GM12801 (cell line): ENCODE results near the gene DCTN5.

Experiments used
- TF ChIP-seq, protein P1 (sequence below): IDR thresholded peaks from one replicate; pipeline ENCODE4 v1.5.1; 2011; ENCODE audit warnings: control low read depth; ENCODE audit not compliant: insufficient read length; ENCODE audit errors: extremely low read depth

DCTN5 gene

DNA sequence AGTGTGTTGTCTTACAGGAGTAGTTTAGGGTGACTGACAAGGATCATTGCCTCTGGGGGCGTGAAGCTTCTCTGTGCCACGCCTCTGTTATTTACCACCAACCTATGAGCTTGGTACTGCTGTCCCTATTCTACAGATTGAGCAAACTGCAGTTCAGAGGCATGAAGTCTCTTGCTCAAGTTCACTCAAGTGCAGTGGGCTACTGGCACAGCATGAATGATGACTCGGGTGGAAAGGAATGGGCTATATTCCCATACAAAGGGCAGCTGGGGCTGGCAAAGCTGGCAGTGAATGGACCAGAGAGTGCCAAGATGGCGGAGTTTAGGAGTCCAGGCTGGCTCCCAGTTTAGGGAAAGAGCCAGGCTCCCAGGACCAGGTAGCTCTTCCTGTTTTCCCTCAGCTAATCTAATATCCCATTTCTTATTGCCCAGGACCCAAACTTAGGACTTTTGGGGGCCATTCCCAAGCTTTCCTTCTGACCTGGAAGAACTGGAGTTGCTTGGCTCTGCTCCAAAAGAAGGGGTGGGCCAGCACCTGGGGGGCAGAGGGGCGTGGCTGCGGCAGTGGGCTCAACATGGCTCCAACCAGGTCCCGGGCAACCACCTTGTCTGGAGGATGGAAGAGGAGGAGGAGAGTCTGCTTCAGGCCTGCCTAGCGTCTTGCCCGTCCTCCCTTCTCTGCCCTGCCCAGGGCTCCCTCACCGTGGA, 50.4 kb downstream of the DCTN5 start:
- TF ChIP-seq, protein P1, sequence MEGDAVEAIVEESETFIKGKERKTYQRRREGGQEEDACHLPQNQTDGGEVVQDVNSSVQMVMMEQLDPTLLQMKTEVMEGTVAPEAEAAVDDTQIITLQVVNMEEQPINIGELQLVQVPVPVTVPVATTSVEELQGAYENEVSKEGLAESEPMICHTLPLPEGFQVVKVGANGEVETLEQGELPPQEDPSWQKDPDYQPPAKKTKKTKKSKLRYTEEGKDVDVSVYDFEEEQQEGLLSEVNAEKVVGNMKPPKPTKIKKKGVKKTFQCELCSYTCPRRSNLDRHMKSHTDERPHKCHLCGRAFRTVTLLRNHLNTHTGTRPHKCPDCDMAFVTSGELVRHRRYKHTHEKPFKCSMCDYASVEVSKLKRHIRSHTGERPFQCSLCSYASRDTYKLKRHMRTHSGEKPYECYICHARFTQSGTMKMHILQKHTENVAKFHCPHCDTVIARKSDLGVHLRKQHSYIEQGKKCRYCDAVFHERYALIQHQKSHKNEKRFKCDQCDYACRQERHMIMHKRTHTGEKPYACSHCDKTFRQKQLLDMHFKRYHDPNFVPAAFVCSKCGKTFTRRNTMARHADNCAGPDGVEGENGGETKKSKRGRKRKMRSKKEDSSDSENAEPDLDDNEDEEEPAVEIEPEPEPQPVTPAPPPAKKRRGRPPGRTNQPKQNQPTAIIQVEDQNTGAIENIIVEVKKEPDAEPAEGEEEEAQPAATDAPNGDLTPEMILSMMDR = no peak

DNA sequence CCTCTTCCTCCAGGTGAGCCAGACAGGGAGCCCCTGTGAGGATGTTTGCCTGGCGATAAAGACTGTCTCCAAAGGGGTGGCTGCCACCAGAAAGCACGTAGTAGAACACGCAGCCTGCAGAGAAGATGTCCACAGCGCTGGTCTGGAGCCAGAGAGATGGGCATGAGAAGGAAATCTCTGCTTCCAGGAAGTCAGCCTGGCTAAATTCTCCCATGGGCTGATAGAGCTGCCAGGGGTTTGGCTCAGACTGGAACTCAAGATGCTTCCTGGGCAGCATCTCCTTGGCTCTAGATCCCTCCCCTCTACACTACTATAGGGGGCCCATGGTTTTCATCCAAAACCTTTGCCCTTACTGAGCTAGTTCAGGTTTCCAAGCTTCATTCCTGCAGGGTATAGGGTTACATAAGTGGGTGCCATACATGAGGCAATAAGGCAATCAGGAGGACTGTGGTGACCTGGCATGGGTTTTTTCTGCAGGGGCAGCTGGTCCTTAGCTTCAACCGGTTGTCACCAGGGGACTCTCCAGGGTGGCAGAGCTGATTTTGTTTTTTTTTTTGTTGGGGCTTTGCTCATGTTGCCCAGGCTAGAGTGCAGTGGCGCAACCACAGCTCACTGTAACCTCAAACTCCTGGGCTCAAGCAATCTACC, 51.0 kb downstream of the DCTN5 start:
- TF ChIP-seq, protein P1 = no peak

DNA sequence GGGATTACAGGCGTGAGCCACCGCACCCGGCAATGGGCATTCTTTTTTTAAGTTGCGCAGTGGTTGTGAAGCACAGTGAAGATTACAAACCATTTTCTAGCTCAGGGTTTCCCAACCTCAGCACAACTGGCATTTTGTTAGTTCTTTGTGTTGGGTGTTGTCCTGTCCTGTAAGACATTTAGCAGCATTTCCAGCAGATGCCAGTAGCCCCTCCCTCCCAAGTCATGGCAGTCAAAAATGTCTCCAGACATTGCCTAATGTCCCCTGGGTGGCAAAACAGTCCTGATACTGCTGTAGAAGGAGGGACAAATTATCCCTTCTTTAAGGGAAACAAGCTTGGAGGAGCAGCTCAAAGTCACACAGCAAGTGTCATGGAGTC, 53.0 kb downstream of the DCTN5 start:
- TF ChIP-seq, protein P1 = no peak

DNA sequence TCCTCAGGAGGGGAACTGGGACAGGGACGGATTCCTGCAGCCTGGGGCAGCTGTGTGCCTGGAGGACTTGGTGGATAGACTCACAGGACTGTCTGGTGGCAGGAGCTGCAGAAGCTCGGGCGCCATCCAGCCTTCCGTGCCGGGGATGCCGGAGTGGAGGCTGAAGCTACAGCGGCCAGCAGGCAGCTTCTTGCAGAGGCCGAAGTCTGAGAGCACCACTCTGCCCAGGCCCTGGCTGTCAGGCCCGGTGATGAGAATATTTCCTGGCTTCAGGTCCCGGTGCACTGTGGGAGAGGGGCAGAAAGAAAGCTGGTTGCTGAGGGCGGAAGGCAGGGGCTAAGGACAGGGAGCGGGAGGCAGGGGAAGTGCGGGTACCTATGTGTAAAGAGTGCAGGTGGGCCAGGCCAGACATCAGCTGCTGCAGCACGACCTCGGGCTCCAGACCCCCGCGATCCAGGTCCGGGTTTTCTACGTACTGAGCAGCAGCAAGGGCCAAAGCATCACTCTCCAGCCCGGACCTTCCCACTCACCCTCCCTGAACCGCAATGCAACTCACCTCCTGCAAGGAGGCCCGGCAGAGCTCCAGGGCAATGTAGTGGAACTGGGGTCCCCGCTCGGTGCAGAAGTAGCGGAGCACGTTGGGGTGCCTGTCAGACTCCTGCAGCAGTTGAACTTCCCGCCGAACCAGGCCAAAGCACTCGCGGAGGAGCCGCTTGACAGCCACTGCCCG, 53.5 kb downstream of the DCTN5 start:
- TF ChIP-seq, protein P1 = no peak

DNA sequence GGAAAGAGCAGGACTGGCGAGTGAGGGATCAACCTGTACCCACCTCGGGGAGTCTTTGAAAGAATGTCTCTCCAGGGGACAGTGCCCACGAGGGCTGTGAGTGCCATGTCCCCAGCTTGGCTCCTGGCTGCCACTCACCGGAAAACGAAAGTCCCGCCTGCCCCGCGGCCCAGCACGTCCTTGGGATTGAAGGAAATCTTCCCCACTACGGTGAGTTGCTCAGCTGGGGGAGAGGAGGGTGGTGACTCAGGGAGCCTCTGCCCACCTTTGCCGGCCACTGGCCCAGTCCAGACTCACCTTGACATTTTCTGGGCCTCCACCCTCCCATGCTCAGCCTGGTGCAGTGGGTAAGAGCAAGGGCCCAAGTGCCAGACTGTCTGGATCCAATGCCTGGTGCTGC, 54.5 kb downstream of the DCTN5 start:
- TF ChIP-seq, protein P1 = no peak

DNA sequence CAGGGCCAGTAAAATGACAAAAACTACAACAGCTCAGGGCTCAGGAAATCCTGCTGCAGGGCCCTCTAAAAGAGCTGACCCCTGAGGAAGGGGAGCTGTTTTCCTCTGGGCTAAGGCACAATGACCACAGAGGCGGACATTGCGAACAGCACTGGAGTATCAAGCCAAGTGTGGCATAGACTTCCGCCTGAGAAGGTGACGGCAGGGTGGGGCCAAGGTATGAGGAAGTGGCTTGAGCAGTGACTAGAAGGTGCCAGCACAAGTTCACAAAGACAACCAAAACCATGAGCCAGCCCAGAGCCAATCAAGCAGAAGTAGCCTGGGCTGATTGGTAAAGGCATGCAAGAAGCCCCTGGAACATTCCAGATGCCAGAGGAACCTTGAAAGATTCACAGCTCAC, 57.8 kb downstream of the DCTN5 start:
- TF ChIP-seq, protein P1 = no peak

DNA sequence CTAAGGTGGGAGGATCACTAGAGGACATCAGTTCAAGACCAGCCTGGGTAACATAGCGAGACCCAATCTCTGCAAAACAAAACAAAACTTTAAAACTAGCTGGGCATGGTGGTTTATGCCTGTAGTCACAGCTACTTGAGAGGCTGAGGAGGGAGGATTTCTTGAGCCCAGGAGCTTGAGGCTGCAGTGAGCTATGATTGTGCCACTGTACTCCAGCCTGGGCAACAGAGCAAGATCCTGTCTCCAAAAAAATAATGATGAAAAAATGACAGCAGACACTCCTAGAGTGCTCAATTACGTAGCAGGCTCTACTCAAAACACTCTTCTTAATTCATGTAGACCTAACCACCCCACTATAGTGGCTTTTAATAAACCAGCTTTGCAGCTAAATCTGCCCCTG, 58.8 kb downstream of the DCTN5 start:
- TF ChIP-seq, protein P1 = no peak
